Measurements from ENCODE around the gene FARS2. TPM values are rescaled to one million over a fixed set of nuclear protein-coding genes. Genes with fewer than 3 reads are reported as not detected.

The FARS2 gene
- total RNA-seq, 1 experiment from 2014 or later = 13.8 TPM

DNA sequence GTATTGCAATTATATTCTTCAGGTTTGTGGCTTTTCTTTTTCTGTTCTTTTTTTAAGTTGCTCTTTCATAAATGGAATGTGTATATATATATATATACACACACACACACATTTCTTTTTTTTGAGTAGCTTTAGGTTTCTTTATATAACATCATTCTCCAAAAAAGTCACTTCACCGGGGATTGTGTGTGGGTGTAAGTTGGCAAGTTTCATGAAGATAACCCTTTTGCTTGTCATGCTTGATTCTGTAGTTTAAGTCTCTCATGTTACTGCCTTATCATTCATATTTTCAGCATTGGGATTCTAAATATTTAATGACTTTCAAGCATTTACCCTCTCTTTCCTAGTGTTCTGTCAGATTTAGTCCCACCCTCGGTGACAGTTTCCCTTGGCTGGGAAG lies 181.0 kb downstream of the FARS2 start:
- H3K27ac ChIP-seq (ENCODE audit: low read depth, low read length) = no peak overlapping the region
- no peak overlapping the region for H3K4me3 ChIP-seq (replicated peaks in 1 of 2; ENCODE audit: low read depth in 1 of 2, low read length in 2 of 2)
- H3K9me3 ChIP-seq (ENCODE audit: control insufficient read depth in 1 of 2, insufficient read depth in 1 of 2, low read depth in 1 of 2, low read length in 2 of 2) = no peaks in the 10 kb centered on the region
- no peaks in the 10 kb centered on the region for H3K27me3 ChIP-seq (ENCODE audit: insufficient read depth, low read length)
- ChIA-PET POLR2A (no interaction called here), RAD21 (ENCODE audit: low non-redundant PET in 1 of 2, low total read pairs in 2 of 2, uncharacterized antibody in 2 of 2, unreplicated experiment in 2 of 2) (no interaction called here), CTCF (no interaction called here)
- intact Hi-C loops (cut with micrococcal nuclease) = no loop called here
- H3K9me2 ChIP-seq (ENCODE audit: insufficient read depth) = no peaks in the 10 kb centered on the region
- no peaks in the 10 kb centered on the region for H3K4me1 ChIP-seq (ENCODE audit: control insufficient read depth in 1 of 2, insufficient read depth in 2 of 2, low read length in 2 of 2)
- no peak for TF ChIP-seq REST (IDR thresholded peaks at IDR 0.05; ENCODE audit: low read depth)
- TF ChIP-seq, protein P1, sequence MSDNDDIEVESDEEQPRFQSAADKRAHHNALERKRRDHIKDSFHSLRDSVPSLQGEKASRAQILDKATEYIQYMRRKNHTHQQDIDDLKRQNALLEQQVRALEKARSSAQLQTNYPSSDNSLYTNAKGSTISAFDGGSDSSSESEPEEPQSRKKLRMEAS (IDR thresholded peaks at IDR 0.05) = no peak
- TF ChIP-seq ATF3 (IDR thresholded peaks at IDR 0.05) = no peak
- no peak for TF ChIP-seq TCF7L2 (IDR thresholded peaks at IDR 0.05; ENCODE audit: borderline replicate concordance, extremely low read depth, insufficient read depth, insufficient read length)
- TF ChIP-seq ZNF274 (IDR thresholded peaks at IDR 0.05; ENCODE audit: low read depth, low read length) = no peak
- no peak for TF ChIP-seq FOSL1 (IDR thresholded peaks at IDR 0.05; ENCODE audit: low read depth)
- no peak for TF ChIP-seq CBX3 (IDR thresholded peaks at IDR 0.05; ENCODE audit: low read depth)
- no peak for TF ChIP-seq YY1 (IDR thresholded peaks at IDR 0.05; ENCODE audit: extremely low read depth, insufficient replicate concordance, low read depth, low read length)
- no peak for TF ChIP-seq SIN3A (IDR thresholded peaks at IDR 0.05; ENCODE audit: low read depth)
- no peak for TF ChIP-seq ZBTB33 (IDR thresholded peaks at IDR 0.05; ENCODE audit: extremely low read depth, insufficient replicate concordance, low read length)
- TF ChIP-seq CEBPB (IDR thresholded peaks at IDR 0.05; ENCODE audit: low read depth) = no peak
- TF ChIP-seq POLR2AphosphoS5 (IDR thresholded peaks at IDR 0.05; ENCODE audit: low read depth, low read length) = no peak
- no peak for TF ChIP-seq POLR2A (IDR thresholded peaks at IDR 0.05; ENCODE audit: borderline replicate concordance, extremely low read depth, insufficient read depth, insufficient read length)
- ATAC-seq (no peak), DNase-seq (ENCODE audit: low read depth, low spot score) (no peak)
- no peak overlapping the region for H2AFZ ChIP-seq (ENCODE audit: low read depth, low read length, poor library complexity, severe bottlenecking)
- no peak overlapping the region for H3K9ac ChIP-seq (ENCODE audit: low read length)
- no peaks in the 10 kb centered on the region for H3K36me3 ChIP-seq (ENCODE audit: control insufficient read depth in 1 of 2, insufficient read depth in 2 of 2, low read length in 2 of 2)
- no peak overlapping the region for H3K4me2 ChIP-seq (ENCODE audit: low read length)
- no peaks in the 10 kb centered on the region for H3K79me2 ChIP-seq (ENCODE audit: insufficient read depth, low read length)
- H4K20me1 ChIP-seq (ENCODE audit: insufficient read depth) = no peaks in the 10 kb centered on the region
- no TSS peak for BruUV-seq (replicated peaks)

All from HCT116 (cell line).